GM23248 (cell line): ENCODE data around the gene GALNT18. TPM values are rescaled to one million over a fixed set of nuclear protein-coding genes. Genes with fewer than 3 reads are reported as not detected.

Experiments
- DNase-seq: peaks from one replicate; pipeline ENCODE4 v3.0.0-alpha.2; 2015
- H2AFZ ChIP-seq: fragments of 200-600 bp; sonication (generic); 2 replicates; pipeline ENCODE4 v1.6.1; 2016; ENCODE audit warnings: antibody characterized with exemption
- H3F3A ChIP-seq: fragments of 200-600 bp; sonication (generic); 2 replicates; pipeline ENCODE4 v1.6.1; 2016; ENCODE audit warnings: mild to moderate bottlenecking, antibody characterized with exemption, mixed run types; ENCODE audit not compliant: insufficient read depth
- H3K27ac ChIP-seq: fragments of 200-600 bp; sonication (generic); 2 replicates; pipeline ENCODE4 v1.5.1; 2016; ENCODE audit warnings: mild to moderate bottlenecking
- H3K27me3 ChIP-seq: fragments of 200-600 bp; sonication (generic); replicated peaks from 2 replicates; pipeline ENCODE4 v1.6.1; 2016; ENCODE audit warnings: mild to moderate bottlenecking; ENCODE audit not compliant: insufficient read depth
- H3K36me3 ChIP-seq: fragments of 200-600 bp; sonication (generic); 2 replicates; pipeline ENCODE4 v1.6.1; 2016; ENCODE audit warnings: low read depth, mild to moderate bottlenecking
- H3K4me1 ChIP-seq: fragments of 200-600 bp; sonication (generic); 2 replicates; pipeline ENCODE4 v1.6.1; 2016; ENCODE audit warnings: mild to moderate bottlenecking; ENCODE audit not compliant: insufficient read depth
- H3K4me2 ChIP-seq: fragments of 200-600 bp; sonication (generic); one replicate; pipeline ENCODE4 v1.6.1; 2016; ENCODE audit warnings: mild to moderate bottlenecking; ENCODE audit not compliant: unreplicated experiment
- H3K4me3 ChIP-seq: fragments of 200-600 bp; sonication (generic); 2 replicates; pipeline ENCODE4 v1.5.1; 2016; ENCODE audit warnings: mild to moderate bottlenecking
- H3K79me2 ChIP-seq: fragments of 200-600 bp; sonication (generic); 2 replicates; pipeline ENCODE4 v1.6.1; 2016; ENCODE audit warnings: mild to moderate bottlenecking; ENCODE audit not compliant: insufficient read depth
- H3K9ac ChIP-seq: fragments of 200-600 bp; sonication (generic); 2 replicates; pipeline ENCODE4 v1.6.1; 2016; ENCODE audit warnings: mild to moderate bottlenecking
- H3K9me2 ChIP-seq: fragments of 200-600 bp; sonication (generic); 2 replicates; pipeline ENCODE4 v1.6.1; 2016; ENCODE audit warnings: mixed run types, mild to moderate bottlenecking, moderate library complexity; ENCODE audit not compliant: insufficient read depth
- H3K9me3 ChIP-seq: fragments of 200-600 bp; sonication (generic); one replicate; pipeline ENCODE4 v1.6.1; 2017; ENCODE audit warnings: low read depth
- H4K20me1 ChIP-seq: fragments of 200-600 bp; sonication (generic); 2 replicates; pipeline ENCODE4 v1.6.0; 2016; ENCODE audit not compliant: insufficient read depth
- EZH2 ChIP-seq: fragments of 200-600 bp; sonication (generic); IDR thresholded peaks from 2 replicates; pipeline ENCODE4 v1.6.1; 2018; ENCODE audit warnings: antibody characterized with exemption, mild to moderate bottlenecking; ENCODE audit not compliant: insufficient read depth, poor library complexity, severe bottlenecking
- EZH2phosphoT487 ChIP-seq: fragments of 200-600 bp; sonication (generic); IDR thresholded peaks from 2 replicates; pipeline ENCODE4 v1.6.1; 2018; ENCODE audit warnings: antibody characterized with exemption, moderate library complexity, mild to moderate bottlenecking, low read depth; ENCODE audit not compliant: insufficient read depth
- WGBS, 2 experiments: methylation state at CpG; one replicate each; pipeline ENCODE4 v1.1.6; 2015 to 2017; ENCODE audit warnings: low lambda C conversion rate in 2 of 2, low coverage in 1 of 2; ENCODE audit errors: missing lambda C conversion rate in 2 of 2; 5-methylcytosine and 5-hydroxymethylcytosine counted together
- in situ Hi-C: fragments of 300-500 bp; cut with MboI; formaldehyde crosslinking; loops from 2 replicates; pipeline ENCODE4 v1.15.0; 2020
- polyA plus RNA-seq: library from polyadenylated mRNA; unstranded; fragments of >200 nt; fragmentation: Nextera tagmentation; extraction: Ambion mirVana; gene quantifications from 2 replicates; pipeline ENCODE4 v1.2.1, GENCODE V29; 2016
- total RNA-seq: library from RNA; depleted of rRNA; stranded (reverse); fragments of >200 nt; shearing (Covaris generic); gene quantifications from 2 replicates; pipeline ENCODE4 v1.2.3, GENCODE V29; 2014

The GALNT18 gene
- total and polyA plus RNA-seq, 2 experiments from 2014 or later, result 4.1 to 5.6 TPM

GRCh38 chr11:11493698-11494097 lies 128.1 kb downstream of the GALNT18 start:
- H3K79me2 ChIP-seq, result no peaks in the 10 kb centered on the region
- WGBS, 2 experiments, result 68 to 73% methylated on average over 6 of the region's 6 CpGs
- in situ Hi-C loops, result no loop called here
- DNase-seq, result no peak
- no peaks in the 10 kb centered on the region for H3K9me3 ChIP-seq
- H3K9me2 ChIP-seq, result no peaks in the 10 kb centered on the region
- H3K4me2 ChIP-seq, result no peak overlapping the region
- TF ChIP-seq EZH2phosphoT487 (no peak), EZH2 (no peak)
- no peak overlapping the region for H3K9ac ChIP-seq
- no peaks in the 10 kb centered on the region for H3K36me3 ChIP-seq
- H3F3A ChIP-seq, result no peaks in the 10 kb centered on the region
- no peaks in the 10 kb centered on the region for H3K4me1 ChIP-seq
- no peak overlapping the region for H2AFZ ChIP-seq
- no peaks in the 10 kb centered on the region for H3K27me3 ChIP-seq
- H3K4me3 ChIP-seq, result no peak overlapping the region
- H4K20me1 ChIP-seq, result no peaks in the 10 kb centered on the region
- no peak overlapping the region for H3K27ac ChIP-seq

GRCh38 chr11:11491589-11491988 lies 130.2 kb downstream of the GALNT18 start:
- no peaks in the 10 kb centered on the region for H4K20me1 ChIP-seq
- no peaks in the 10 kb centered on the region for H3K36me3 ChIP-seq
- no peak for TF ChIP-seq EZH2
- no peak for TF ChIP-seq EZH2phosphoT487
- in situ Hi-C loops, result no loop called here
- no peaks in the 10 kb centered on the region for H3K9me3 ChIP-seq
- H3K79me2 ChIP-seq, result no peaks in the 10 kb centered on the region
- no peak overlapping the region for H2AFZ ChIP-seq
- H3K27me3 ChIP-seq, result no peaks in the 10 kb centered on the region
- no peak for DNase-seq
- H3K4me1 ChIP-seq, result no peaks in the 10 kb centered on the region
- no peak overlapping the region for H3K9ac ChIP-seq
- WGBS, 2 experiments, result 68 to 73% methylated on average over 4 of the region's 4 CpGs
- H3K4me3 ChIP-seq, result no peak overlapping the region
- no peaks in the 10 kb centered on the region for H3K9me2 ChIP-seq
- no peak overlapping the region for H3K4me2 ChIP-seq
- no peaks in the 10 kb centered on the region for H3F3A ChIP-seq
- H3K27ac ChIP-seq, result no peak overlapping the region

- Histone ChIP-seq H3K79me2 (no peaks in the 10 kb centered on the region), H3K36me3 (no peaks in the 10 kb centered on the region), H3K9me3 (no peaks in the 10 kb centered on the region), H3F3A (no peaks in the 10 kb centered on the region), H3K9ac (no peak overlapping the region), H3K4me3 (no peak overlapping the region), H3K4me2 (no peak overlapping the region), H2AFZ (no peak overlapping the region), H3K9me2 (no peaks in the 10 kb centered on the region), H3K4me1 (no peaks in the 10 kb centered on the region), H4K20me1 (no peaks in the 10 kb centered on the region), H3K27ac (no peak overlapping the region), H3K27me3 (no peaks in the 10 kb centered on the region)
- DNase-seq, result no peak
- whole genome bisulfite sequencing, 2 experiments, result 28 to 35% methylated on average over 2 of the region's 2 CpGs
- TF ChIP-seq EZH2 (no peak), EZH2phosphoT487 (no peak)
- in situ Hi-C loops, result no loop called here
Observed at GRCh38 chr11:11491014-11491413, 130.8 kb downstream of the GALNT18 start.

DNA sequence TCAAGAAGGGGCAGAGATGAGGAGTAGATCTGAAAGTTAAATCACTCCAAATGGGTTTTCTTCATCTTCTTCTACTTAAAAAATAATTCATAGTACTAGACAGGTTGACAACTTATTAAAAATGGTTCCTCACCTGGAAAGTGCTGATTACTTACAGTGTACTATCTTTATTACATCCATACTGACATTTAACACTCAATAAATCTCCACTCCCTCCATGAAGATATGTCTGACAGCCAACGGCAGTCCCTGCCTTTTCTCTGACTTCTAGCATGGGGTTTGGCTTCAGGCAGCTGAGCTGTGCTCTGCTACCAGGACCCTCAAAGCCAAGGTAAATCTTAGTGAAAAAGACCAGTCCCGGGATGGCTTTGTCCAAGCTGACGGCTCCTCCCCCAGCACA lies 135.4 kb downstream of the GALNT18 start:
- WGBS, 2 experiments, result 46 to 56% methylated on average over 3 of the region's 3 CpGs
- TF ChIP-seq EZH2phosphoT487 (no peak), EZH2 (no peak)
- in situ Hi-C loops, result no loop called here

GRCh38 chr11:11486002-11486401 lies 135.8 kb downstream of the GALNT18 start:
- H3K4me1 ChIP-seq, result 0 out of 2 replicates have a peak, but pooled peaks cover 7% of the 10 kb centered on the region
- no peak overlapping the region for H3K4me2 ChIP-seq
- no peak overlapping the region for H3K9ac ChIP-seq
- no peak overlapping the region for H2AFZ ChIP-seq
- H3K9me3 ChIP-seq, result no peaks in the 10 kb centered on the region
- H3K27me3 ChIP-seq, result no peaks in the 10 kb centered on the region
- no peak for DNase-seq
- H3K36me3 ChIP-seq, result no peaks in the 10 kb centered on the region
- no peaks in the 10 kb centered on the region for H3F3A ChIP-seq
- TF ChIP-seq EZH2 (no peak), EZH2phosphoT487 (no peak)
- H3K79me2 ChIP-seq, result no peaks in the 10 kb centered on the region
- WGBS, 2 experiments, result 69 to 71% methylated on average over 3 of the region's 3 CpGs
- in situ Hi-C loops, result no loop called here
- H3K4me3 ChIP-seq, result no peak overlapping the region
- no peaks in the 10 kb centered on the region for H4K20me1 ChIP-seq
- H3K9me2 ChIP-seq, result no peaks in the 10 kb centered on the region
- H3K27ac ChIP-seq, result no peak overlapping the region

More for the DNA sequence above, 135.4 kb downstream of the GALNT18 start:
- Histone ChIP-seq H3K9me2 (no peaks in the 10 kb centered on the region), H3K4me3 (no peak overlapping the region), H3F3A (no peaks in the 10 kb centered on the region), H3K9ac (no peak overlapping the region), H3K27me3 (no peaks in the 10 kb centered on the region), H3K36me3 (no peaks in the 10 kb centered on the region), H2AFZ (no peak overlapping the region), H3K27ac (no peak overlapping the region), H4K20me1 (no peaks in the 10 kb centered on the region), H3K9me3 (no peaks in the 10 kb centered on the region), H3K4me1 (0 out of 2 replicates have a peak, but pooled peaks cover 7% of the 10 kb centered on the region), H3K4me2 (no peak overlapping the region), H3K79me2 (no peaks in the 10 kb centered on the region)
- no peak for DNase-seq
